Lower leg skin (tissue), 4 donors: Measurements from ENCODE around the gene MEGF6. TPM values are rescaled to one million over a fixed set of nuclear protein-coding genes. Genes with fewer than 3 reads are reported as not detected.

Source experiments
- DNase-seq, 2 donors: peaks; one replicate each; pipeline ENCODE4 v3.0.0-alpha.2; 2019; ENCODE audit warnings: low spot score in 2 of 2
- H3K4me3 ChIP-seq: fragments of 200-600 bp; sonication (generic); 2 replicates; pipeline ENCODE4 v1.5.1; 2017; ENCODE audit warnings: mild to moderate bottlenecking, low read depth; ENCODE audit not compliant: poor library complexity, severe bottlenecking
- POLR2A ChIP-seq, 2 donors: fragments of 450-650 bp; IDR thresholded peaks; one replicate each; pipeline ENCODE4 v1.6.1; 2016 to 2017; ENCODE audit warnings: antibody characterized with exemption in 2 of 2, mild to moderate bottlenecking in 1 of 2, moderate library complexity in 1 of 2
- WGBS, 2 donors: methylation state at CpG; one replicate each; pipeline ENCODE4 v1.1.5; 2018; 5-methylcytosine and 5-hydroxymethylcytosine counted together
- intact Hi-C: fragments of 100-400 bp; cut with DNase I; formaldehyde crosslinking; loops from one replicate; pipeline ENCODE4 v1.15.0; 2023; ENCODE audit warnings: low total_unique reads
- total RNA-seq, 4 donors: library from RNA; depleted of rRNA; stranded (reverse); fragments of >200 nt; gene quantifications; one replicate each; pipeline ENCODE4 v1.1.0, GENCODE V29; 2016
- TF ChIP-seq, protein P1 (sequence below), 3 donors: fragments of 450-650 bp; IDR thresholded peaks; one replicate each; pipeline ENCODE4 v1.5.1; 2016; ENCODE audit warnings: antibody characterized with exemption in 3 of 3, mild to moderate bottlenecking in 3 of 3, moderate library complexity in 2 of 3

Gene MEGF6
- total RNA-seq, 4 donors from 2014 or later = 81.1 to 147 (median 86.1) TPM

DNA sequence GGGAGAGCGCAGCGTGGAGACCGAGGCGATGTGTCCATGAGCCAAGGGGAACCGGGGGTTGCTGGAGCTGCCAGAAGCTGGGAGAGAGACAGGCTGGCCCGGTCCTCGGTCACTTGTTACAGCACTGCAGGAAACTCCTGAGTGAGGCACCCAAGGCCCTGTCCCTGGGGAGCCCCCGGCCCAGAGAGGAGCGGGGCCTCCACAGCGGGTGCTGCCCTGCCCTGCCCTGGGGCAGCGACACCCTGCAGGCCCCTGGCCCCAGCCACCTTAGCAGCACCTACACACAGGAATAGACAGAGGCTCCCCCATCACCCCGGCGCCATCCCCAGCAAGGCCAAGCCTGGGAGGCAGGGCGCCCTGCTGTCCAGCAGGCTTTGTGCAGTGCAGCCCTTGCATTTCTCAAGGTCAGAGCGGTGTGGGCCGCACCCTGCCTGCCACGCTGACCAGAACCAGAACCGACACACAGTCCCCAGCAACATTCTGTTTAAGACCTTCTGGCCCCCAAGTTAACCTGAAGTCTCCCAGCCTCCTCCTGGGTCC, 6.6 kb upstream of the MEGF6 start:
- 86 to 88% methylated on average over 17 to 18 of the region's 18 CpGs for WGBS, 2 donors
- no peak for DNase-seq
- intact Hi-C loops = loop anchor here (2.0 to 5.0 kb wide), 2 partner anchors 127 to 166 kb away; partner anchors contain the start of gene ARHGEF16
- H3K4me3 ChIP-seq = no peak overlapping the region
- TF ChIP-seq, protein P1, sequence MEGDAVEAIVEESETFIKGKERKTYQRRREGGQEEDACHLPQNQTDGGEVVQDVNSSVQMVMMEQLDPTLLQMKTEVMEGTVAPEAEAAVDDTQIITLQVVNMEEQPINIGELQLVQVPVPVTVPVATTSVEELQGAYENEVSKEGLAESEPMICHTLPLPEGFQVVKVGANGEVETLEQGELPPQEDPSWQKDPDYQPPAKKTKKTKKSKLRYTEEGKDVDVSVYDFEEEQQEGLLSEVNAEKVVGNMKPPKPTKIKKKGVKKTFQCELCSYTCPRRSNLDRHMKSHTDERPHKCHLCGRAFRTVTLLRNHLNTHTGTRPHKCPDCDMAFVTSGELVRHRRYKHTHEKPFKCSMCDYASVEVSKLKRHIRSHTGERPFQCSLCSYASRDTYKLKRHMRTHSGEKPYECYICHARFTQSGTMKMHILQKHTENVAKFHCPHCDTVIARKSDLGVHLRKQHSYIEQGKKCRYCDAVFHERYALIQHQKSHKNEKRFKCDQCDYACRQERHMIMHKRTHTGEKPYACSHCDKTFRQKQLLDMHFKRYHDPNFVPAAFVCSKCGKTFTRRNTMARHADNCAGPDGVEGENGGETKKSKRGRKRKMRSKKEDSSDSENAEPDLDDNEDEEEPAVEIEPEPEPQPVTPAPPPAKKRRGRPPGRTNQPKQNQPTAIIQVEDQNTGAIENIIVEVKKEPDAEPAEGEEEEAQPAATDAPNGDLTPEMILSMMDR (IDR thresholded peaks at IDR 0.05) = no peak
- no peak for TF ChIP-seq POLR2A (IDR thresholded peaks at IDR 0.05)

DNA sequence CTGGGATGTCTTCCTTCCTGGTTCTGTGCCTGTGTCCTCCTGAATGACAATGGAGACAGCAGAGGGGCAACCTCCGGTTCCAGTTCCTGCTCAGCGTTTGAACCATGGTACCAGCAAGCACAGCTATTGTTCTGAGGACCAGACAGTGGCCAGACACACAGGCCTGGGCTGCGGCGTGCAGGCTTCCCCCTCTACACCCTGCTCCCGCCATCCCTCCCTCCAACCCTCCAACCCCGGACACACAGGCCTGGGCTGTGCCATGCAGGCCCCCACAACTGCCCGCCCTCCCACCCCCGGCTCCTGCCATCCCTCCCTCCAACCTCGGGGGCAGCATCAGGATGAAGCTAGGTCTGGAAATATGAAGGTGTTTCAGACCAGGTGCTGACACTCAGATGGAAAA, 5.6 kb upstream of the MEGF6 start:
- TF ChIP-seq, protein P1 (IDR thresholded peaks at IDR 0.05) = no peak
- no peak for TF ChIP-seq POLR2A (IDR thresholded peaks at IDR 0.05)
- H3K4me3 ChIP-seq = no peak overlapping the region
- intact Hi-C loops = loop anchor here (2.0 to 5.0 kb wide), 2 partner anchors 126 to 165 kb away; partner anchors contain the start of gene ARHGEF16
- no peak for DNase-seq
- 86 to 92% methylated on average over 7 to 9 of the region's 9 CpGs for WGBS, 2 donors

DNA sequence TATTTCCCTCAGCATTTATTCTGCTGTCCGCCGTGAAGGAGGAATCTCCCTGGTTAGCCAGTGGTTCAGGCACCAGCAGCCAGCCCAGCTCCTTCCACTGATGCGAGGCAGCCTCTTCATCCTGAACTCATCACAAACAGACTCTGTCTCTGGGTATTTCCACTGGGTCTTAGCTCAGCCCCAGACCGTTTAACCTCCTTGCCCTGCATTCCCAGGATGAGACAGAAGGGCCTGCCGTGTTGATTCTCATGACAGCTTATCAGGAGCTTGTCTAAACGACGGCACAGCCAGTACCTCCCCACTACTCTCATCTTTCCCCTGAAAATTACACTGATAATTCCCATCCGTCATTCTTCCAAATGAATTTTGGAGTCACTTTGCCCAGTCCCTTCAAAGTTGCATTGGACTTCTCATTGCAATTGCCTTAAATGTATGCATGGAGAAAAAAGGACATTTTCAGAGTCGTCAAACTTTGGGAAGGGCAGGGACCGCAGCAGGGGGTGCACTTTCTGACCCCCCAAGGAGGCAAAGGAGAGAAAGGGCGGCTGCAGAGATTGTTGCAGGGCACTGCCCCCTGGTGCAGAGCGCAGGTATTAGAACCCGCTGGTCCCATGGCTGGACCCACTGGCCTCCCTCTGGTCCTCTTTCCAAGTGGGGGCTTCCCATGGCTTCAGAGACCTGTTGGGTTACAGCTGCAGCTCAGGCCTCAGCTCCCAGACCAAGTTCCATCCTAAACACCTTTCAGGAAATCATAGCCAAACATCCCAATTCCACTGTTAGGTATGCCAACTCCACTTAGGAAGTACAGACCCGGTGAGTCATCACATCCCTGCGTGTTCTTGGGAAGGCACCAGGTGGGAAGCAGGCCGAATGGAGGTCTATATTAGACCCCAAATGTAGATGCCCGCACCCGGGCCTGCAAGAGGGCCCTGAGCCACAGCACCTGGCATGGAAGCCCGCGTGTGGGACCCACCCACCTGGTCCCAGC, 3.7 kb upstream of the MEGF6 start:
- DNase-seq = no peak
- no peak overlapping the region for H3K4me3 ChIP-seq
- intact Hi-C loops = loop anchor here (5.0 kb wide), 1 partner anchor 163 kb away; the partner anchor contains the start of gene ARHGEF16
- TF ChIP-seq, protein P1 (IDR thresholded peaks at IDR 0.05) = no peak
- TF ChIP-seq POLR2A (IDR thresholded peaks at IDR 0.05) = no peak
- WGBS, 2 donors = 64 to 67% methylated on average over 20 of the region's 20 CpGs

DNA sequence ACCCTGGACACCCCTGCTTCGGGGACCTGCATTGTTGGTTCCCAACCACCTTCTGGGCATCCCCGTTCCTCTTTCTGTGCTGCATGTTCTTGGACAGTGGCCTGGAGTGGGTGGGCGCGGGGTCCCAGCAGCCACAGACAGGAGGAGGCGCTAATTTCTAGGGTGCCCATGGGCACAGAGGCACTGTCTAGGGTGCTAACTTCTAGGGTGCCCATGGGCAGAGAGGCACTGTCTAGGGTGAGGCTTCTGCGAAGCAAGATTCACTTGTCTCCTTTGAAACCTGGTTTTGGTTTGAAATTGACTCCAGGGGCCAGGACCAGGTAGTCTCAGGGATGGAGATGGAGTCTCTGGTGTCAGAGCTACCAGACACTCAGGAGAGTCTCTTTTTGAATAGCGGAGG, 815 bp upstream of the MEGF6 start:
- intact Hi-C loops = no loop called here
- no peak for DNase-seq
- WGBS, 2 donors = 73 to 79% methylated on average over 6 to 7 of the region's 7 CpGs
- TF ChIP-seq, protein P1 (IDR thresholded peaks at IDR 0.05) = no peak
- no peak for TF ChIP-seq POLR2A (IDR thresholded peaks at IDR 0.05)
- H3K4me3 ChIP-seq = no peak overlapping the region

DNA sequence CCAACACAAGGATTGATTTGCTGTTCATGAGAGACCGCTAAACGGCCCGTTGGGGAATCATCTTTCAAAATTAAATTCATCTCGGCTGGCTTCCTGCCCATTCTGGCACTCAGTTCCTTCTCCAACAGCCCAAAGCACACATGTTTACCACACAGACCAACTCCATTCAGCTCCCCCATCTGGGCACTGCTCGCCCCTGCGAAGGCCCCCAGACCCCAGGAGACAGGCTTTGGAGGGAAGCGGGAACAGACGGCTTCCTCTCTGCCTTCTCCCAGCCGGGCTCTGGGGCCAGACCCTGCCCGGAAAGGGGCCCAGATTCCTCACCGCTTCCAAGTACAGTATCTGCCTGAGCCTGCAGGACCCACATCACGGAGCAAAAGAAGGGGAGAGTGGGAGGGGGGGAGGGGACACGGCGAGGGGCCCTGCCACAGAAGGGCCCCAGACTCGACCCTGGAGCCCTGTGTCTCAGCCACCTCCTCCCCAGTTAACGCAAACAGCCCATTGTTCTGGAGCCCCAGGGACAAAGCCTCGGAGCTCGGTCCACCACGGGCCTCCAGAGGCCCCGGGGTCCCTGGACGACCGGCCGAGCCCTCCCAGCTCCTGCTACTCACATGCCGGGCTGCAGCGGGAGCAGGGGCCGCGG, 660 bp downstream of the MEGF6 start:
- 2 to 3% methylated on average over 19 to 21 of the region's 27 CpGs for WGBS, 2 donors
- DNase-seq = no peak
- intact Hi-C loops = no loop called here
- no peak for TF ChIP-seq POLR2A (IDR thresholded peaks at IDR 0.05)
- TF ChIP-seq, protein P1 (IDR thresholded peaks at IDR 0.05) = no peak
- H3K4me3 ChIP-seq = no peak overlapping the region
